ENCODE measurements around the gene GPR27.

GPR27 gene

DNA sequence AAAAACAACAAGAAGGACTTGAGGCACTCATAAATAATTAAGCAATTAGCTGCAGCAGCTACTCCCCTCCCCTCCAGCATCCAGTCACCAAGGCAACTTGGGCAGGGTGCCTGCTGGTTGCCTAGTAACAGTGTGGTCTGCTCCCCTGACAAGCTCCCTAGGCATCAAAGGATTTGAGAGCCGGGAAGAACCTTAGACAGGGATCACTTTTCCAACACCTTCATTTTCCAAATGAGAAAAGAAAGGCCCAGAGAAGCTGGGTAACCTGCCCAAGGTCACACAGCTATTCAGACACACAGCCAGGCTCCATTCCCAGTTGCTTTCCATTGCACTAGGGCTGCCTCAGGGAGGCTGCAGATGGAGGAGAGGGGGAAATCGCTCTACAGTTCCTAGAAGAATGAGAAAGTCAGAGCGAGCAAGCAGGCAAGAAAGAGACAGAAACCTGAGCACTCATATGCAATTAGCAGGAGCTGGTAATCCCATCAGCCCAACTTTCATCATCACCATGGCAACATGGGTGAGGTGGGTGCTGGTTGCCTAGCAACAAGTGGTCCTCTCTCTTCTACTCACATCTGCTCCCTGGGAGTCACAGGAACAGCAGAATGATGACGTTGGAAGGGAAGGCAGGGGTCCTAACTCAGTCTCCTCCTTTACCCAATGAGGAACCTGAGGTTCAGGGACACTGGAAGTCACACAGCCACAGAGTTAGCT is 24.9 kb upstream of the GPR27 start:
- no peak for DNase-seq (ENCODE audit: extremely low read depth in 1 of 2, low read depth in 1 of 2)

DNA sequence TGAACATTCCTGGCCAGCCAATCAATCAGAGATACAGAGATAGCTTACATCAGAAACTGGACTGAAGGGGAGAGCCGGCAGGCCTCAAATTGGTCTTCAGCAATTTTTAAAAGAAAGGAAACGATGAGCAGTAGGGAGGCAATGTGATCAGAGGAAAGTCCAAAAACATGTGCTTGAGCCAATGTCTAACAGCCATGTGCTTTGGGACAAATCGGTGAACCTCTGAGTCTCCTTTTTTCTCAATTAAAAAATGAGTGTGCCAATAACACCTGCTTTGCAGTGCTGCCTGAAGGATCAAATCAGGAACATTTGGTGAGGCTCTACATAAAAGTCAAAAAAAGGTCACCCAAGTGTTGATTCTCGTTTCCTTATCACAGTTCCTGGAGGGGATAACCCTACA is 21.0 kb upstream of the GPR27 start:
- DNase-seq (ENCODE audit: extremely low read depth in 1 of 2, low read depth in 1 of 2) = no peak

DNA sequence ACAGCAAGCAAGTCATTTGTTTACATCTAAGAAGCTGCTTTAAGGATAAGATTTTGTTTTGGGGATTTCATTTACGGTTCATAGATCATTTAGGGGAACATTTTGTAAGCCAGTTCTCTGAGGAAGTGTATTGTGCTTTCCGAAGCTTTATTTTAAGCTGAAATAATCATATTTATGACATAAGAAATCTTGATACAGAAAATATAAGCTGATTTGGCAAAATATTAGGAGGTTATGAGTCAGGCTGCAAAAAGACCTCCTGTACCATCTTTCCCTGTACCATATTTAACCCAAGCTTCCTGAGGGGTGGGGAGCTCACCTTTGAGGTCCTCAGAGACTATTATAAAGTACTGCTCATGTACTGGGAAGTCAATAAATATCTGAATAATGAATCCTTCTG is 20.3 kb upstream of the GPR27 start:
- DNase-seq (ENCODE audit: extremely low read depth in 1 of 2, low read depth in 1 of 2) = no peak

DNA sequence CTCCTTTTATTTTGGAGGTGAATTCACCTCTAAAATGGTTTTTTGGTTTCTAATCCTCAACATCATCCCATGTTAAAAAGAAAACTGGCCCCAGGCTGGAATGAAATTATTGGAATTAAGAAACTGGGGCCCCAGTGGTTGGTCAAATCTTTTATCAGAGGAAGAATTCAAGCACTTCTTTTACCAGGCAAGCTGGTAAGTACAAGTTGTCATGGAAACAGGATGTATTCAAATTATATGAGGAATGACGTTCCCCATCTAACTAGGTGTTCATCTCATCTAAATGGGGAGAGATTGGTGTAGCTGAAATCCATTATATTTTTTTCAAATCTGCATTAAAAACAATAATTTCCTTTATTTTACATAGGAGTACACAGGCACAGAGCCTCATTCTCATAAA is 18.8 kb upstream of the GPR27 start:
- no peak for DNase-seq (ENCODE audit: extremely low read depth in 1 of 2, low read depth in 1 of 2)

DNA sequence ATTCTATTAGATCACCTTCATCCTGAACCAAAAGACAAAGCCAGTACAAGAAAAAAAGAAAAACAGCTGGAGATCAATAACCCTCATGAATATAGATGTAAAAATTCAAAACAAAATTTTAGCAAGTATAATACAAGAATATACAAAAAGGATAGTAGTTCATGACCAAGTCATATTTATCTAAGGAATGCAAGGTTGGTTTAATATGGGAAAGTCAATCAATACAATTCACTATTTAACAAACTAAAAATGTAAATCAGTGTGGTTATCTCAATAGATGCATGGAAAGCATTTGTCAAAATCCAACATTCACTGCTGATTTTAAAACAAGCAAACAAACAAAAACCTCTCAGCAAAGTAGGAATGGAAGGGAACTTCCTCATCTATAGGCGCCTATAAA is 11.0 kb upstream of the GPR27 start:
- DNase-seq (ENCODE audit: extremely low read depth in 1 of 2, low read depth in 1 of 2) = no peak

DNA sequence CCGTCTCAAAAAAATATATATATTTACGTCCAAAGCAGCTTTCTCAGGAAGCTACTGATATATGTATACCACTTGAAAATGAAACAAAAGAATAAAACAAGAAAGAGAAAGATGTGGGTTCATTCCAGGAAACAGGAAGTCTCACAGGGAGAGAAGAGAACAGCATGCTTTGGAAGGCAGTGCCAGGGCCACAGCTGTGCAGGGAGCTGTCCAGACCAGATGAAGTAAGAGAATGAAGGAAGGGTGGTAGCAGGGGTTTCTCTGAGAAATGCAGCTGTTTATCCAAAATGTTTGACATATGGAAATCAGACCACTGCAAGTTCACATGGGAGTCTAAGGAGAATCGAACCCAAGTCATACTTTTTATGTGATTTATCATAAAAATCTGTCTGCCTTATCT is 8.9 kb upstream of the GPR27 start:
- no peak for DNase-seq (ENCODE audit: extremely low read depth in 1 of 2, low read depth in 1 of 2)

DNA sequence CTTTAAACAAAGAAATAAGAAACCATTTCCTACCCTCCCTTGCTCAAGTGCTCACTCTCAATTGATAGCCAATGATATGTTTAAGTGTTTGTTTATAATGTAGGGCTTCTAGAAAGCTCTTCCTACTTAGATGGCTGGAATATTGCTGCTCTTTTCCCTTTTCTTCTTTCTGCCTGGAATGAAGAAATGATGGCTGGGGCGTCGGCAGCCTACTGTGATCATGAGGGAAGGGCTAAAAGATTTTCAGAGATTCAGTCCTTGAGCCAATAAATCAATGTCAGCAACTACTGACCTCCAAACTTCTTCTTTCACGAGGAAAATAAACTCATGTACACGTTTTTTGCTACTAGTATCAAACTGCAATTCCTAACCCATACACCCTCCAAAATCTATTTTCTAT is 2.1 kb upstream of the GPR27 start:
- DNase-seq (ENCODE audit: extremely low read depth in 1 of 2, low read depth in 1 of 2) = no peak

DNA sequence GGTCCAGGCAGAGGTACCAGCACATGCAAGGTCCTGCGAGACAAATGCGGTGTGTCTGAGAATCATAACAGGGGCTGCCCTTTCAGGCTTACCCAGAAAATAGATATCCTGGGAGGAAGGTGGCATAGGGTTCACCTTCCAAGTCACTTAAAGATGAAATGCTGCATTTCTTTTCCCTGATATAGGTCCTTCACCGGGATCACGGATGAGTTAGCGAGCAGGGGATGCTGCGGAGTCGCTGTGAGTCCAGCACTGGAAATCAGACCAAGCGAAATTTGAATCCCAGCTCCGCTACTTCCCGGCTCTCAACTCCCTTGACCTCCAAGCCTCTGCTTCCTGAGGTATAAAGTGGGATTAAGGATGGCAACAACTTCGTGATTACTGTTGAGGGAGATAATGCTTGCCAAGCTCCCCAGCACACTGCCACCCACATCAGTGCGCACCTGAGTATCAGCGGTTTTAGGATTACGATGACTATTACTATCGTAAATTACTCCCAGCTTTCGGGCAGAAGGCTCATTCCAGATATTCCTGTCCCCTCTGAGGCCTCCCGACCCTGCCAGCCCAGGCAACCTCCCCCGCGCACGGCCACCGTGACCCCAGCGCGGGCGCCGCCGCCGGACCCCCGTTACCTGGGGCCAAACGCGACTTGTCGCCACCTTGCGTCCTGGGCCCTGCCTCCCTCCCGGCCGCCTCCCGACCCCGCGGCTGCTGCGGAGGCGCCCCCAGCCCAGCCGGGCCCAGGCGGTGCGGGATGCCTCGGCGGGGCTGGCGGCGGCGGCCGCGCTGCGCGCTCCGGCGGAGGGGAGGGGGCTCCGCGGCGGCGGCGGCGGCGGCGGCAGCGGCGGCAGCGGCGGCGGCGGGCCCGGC is 589 bp upstream of the GPR27 start:
- no peak for DNase-seq (ENCODE audit: extremely low read depth in 1 of 2, low read depth in 1 of 2)

DNA sequence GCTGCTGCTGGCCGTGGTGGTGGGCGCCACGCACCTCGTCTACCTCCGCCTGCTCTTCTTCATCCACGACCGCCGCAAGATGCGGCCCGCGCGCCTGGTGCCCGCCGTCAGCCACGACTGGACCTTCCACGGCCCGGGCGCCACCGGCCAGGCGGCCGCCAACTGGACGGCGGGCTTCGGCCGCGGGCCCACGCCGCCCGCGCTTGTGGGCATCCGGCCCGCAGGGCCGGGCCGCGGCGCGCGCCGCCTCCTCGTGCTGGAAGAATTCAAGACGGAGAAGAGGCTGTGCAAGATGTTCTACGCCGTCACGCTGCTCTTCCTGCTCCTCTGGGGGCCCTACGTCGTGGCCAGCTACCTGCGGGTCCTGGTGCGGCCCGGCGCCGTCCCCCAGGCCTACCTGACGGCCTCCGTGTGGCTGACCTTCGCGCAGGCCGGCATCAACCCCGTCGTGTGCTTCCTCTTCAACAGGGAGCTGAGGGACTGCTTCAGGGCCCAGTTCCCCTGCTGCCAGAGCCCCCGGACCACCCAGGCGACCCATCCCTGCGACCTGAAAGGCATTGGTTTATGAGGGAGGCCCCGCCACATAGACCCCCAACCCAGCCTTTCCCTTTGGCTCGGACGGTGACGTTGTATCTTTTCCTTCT is 1.1 kb downstream of the GPR27 start:
- no peak for DNase-seq (ENCODE audit: extremely low read depth in 1 of 2, low read depth in 1 of 2)

DNA sequence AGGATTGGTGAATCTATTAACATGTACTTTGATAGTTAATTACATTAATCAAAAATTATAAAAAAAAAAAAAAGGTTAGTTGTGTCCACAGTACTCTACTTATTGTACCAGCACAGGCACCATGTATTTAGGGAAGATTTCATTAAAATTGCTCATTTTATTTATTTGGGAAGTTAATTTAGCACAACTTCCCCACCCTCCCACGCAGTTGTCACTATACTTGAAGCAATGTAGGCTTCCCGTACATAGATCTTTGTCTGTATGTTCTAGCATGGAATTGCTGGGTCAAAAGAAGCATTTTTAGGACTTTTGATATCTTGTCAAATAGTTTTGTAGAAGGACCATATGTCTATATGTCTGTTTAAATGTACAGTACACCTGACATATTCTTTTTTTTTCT is 4.4 kb downstream of the GPR27 start:
- DNase-seq (ENCODE audit: extremely low read depth in 1 of 2, low read depth in 1 of 2) = no peak

DNA sequence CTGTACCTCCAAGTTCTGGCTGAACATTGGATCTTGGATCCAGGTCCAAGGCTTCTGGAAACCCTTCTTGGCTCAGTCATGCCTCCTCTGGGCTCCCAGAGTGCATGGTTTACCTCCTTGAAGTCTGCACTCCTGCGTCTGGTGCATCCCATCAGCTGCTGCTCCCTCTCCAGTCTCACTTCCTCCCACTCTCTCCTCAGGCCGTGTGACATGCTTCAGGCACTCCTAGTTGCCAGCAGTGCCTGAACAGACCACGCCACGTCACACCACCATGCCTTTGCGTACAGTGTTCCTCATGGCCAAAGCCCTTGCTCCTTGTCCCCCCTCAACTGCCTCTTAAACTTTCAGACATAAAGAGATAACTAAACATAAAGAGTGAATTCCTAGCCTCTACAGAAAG is 5.7 kb downstream of the GPR27 start:
- DNase-seq (ENCODE audit: extremely low read depth in 1 of 2, low read depth in 1 of 2) = no peak

DNA sequence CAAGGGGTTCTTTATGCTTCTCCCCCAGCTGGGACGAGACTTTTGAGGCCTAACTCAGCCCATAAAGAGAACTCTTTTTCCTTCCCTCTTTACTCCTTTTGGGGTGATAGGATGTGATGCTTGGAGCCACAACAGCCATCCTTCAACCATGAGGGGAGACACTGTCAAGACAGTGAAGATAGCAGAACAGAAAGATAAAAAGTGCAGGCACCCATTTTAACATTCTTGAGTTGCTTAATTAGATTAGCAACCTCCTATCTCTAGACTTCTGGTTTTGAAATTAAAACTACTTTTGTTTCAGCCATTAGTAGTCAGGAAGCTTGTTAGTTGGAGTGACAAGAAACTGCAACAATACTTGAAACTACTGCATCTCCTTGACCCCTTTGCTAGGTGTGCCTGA is 6.5 kb downstream of the GPR27 start:
- DNase-seq (ENCODE audit: extremely low read depth in 1 of 2, low read depth in 1 of 2) = no peak

DNA sequence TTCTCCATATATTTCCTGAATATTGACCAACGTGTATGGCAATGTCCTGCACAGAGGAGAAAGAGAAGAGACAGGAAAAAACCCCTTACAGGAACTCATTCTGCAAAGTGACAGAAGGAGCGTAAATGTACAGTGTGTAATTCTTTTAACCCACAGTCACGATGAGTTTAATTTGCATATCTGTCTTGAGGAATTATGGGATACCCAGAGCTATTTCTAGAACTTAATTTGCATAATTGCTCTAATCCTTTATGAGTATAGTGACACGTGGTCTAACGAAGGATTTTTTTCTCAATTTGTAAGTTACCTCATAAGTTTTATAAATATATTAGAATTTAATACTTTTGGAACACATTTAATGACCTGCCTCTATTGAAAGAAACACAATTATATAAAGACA is 9.8 kb downstream of the GPR27 start:
- no peak for DNase-seq (ENCODE audit: extremely low read depth in 1 of 2, low read depth in 1 of 2)

DNA sequence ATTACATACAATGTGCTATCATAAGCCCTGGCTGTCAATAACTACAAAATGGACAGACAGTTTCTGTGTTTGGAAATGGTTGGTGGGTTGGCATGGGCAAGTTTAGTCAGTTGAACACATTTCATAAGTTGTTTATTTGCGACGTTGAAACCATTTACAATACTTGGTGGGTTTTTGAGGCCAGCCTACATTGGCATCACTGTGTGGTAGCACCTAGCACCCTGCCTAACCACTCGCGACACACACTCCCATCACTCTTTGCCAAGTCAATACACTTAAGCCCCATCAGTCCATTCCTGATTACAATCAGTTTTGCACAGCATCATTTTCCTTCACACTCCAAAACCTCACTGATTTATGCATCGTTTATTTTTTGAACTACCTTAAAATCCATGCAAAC is 17.5 kb downstream of the GPR27 start:
- no peak for DNase-seq (ENCODE audit: extremely low read depth in 1 of 2, low read depth in 1 of 2)

DNA sequence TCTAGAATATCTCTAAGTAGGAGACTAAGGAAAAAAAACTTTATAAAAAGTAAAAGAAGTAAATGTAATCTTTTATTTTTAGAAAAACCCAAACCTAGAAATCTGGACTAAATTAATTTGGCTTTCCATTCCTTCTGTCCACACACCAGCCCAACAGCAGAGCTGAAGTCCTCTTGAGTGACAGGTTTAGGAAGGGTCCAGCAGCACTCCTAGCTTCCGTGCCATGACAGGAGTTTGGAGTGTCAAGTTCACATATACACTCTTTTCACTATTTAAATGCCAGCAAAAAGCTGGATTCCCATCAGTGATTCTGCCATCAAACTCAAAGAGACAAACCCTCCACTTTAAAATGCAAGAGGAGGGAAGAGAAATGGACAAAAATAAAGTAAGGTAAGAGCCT is 18.2 kb downstream of the GPR27 start:
- DNase-seq (ENCODE audit: extremely low read depth in 1 of 2, low read depth in 1 of 2) = no peak

DNA sequence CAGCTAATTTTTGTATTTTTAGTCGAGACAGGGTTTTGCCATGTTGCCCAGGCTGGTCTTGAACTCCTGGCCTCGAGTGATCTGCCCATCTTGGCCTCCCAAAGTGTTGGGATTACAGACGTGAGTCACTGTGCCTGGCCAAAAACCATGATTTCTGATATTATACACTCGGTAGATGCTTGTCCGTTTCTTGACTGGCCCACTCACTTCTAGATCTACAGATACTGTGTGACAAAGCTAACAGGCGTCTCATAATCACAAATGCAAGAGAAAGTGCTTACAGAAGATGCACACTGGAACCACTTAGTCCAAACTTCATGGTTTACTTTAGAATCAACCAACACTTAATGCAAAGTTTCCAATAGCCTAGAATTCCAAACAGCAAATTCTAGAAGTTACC is 22.9 kb downstream of the GPR27 start:
- no peak for DNase-seq (ENCODE audit: extremely low read depth in 1 of 2, low read depth in 1 of 2)

DNA sequence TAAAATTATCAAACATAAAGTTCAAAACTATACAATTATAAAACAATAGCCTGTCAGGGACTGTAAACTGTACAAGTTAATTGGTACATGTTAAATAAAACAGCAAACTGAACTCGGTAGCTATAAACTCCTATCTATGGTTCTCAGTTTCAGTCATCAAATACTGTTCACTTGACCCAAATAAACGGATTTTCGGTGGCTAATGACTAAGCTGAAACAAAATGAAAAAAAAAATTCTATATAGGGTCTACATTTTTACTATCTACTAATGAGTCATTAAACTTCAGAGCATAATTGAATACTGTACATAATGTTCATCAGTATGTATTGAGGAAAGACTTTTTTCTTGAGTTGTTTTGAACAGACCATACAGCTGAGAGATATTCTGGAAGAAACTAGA is 24.7 kb downstream of the GPR27 start:
- no peak for DNase-seq (ENCODE audit: extremely low read depth in 1 of 2, low read depth in 1 of 2)

DNA sequence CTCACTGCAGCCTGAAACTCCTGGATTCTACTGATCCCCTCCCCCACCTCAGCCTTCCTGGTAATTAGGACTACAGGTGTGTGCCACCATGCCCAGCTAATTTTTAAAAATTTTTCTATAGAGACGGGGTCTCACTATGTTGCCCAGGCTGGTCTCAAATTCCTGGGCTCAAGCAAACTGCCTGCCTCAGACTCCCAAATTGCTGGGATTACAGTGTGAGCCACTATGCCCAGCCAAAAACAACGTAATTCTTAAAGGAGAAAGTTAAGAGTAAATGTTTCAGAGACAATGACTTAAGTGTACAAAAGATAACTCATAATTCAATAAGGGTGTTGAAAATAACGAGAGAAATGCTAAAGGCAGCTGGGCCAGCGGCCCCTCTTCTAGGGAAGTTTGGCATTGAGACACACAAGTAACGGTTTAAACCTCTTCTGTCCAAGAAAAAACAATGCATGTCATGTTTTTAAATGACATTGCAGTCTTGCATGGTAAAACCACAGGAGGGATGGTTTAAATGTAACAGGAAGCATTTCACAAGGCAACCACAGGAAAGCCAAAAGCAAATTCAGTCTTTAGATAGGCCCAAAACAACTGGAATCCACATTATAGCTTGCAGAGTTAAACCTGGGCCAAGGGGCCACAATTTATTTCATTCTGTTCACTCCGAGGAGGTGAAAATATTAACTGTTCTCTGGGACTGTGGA is 26.2 kb downstream of the GPR27 start:
- DNase-seq (ENCODE audit: extremely low read depth in 1 of 2, low read depth in 1 of 2) = no peak

DNA sequence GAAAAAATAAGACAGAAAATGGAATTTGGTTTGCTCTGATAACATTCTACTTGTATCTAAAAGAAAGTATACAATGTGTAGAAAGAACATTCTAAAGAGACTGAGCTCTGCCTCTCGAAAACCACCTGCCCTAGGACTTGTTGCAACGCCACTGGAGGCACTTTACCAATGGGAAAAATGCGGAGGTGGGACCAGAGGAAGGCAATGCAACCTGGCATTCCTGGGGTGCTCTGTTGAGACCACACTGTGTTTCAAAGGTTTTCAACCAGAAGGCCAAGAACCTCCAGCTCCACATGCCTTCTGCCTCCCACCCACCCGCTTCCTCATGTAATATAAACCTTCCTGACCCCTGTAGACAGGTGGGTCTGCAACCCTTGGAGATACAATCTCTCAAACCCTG is 26.8 kb downstream of the GPR27 start:
- DNase-seq (ENCODE audit: extremely low read depth in 1 of 2, low read depth in 1 of 2) = no peak

DNA sequence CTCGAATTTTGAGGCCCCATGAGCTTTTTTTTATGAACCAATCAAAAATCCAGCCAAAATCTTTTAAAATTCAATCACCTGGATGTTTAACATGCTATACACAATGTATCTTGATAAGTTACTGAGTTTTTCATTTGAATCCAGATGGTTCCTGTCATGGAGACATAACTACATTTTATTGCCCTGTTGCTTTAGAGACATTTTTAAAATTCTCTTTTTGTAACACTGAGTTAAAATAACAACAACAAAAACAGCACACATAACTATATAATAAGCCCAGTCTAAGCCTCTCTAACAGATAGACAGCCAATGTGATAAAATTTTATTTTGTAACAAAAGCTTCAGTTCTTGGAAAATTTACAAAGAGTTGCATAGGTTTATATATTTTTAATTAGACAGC is 29.5 kb downstream of the GPR27 start:
- no peak for DNase-seq (ENCODE audit: extremely low read depth in 1 of 2, low read depth in 1 of 2)

DNA sequence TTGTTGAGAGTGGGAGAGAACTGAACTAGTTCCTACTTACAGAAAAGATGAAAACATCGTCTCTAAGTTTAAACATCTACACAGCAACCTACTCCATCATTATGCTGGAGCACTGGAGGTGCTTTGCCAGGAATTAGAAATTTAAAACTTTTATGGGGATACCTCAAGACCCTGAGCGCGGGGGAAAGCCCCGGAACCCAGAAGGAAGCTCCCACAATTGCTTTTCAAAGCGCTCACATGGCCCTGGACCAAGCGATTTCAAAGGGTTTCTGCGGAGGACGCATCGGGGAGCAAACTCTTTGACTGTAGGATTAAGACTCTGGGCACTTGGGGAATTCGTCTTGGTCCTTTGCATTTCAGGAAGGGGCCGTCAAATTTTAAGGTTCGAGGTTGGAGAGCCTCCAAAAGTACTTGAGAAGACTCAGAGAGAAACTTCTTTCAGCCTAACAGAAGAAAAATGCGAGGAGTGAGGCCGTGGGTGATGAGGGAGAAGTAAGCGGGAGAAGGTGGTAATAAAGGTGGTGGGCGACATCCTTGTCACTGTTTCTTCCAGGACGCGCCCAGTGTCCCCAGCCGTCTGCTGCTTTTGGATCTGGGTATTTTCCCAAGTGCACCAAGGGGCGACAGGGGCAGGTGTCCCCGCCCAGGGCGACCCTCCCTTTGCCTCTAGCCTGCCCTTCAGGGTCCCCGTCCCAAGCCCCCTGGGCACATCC is 30.7 kb downstream of the GPR27 start:
- no peak for DNase-seq (ENCODE audit: extremely low read depth in 1 of 2, low read depth in 1 of 2)

All from stimulated activated CD8-positive, alpha-beta memory T cell treated with anti-CD3 and anti-CD28 coated beads, Interleukin-7, amount 100 ng/mL, for 48 hours (primary cell).